Neural progenitor cell (in vitro differentiated cells): ENCODE measurements around the gene DDC. TPM values are rescaled to one million over a fixed set of nuclear protein-coding genes. Genes with fewer than 3 reads are reported as not detected.
A peak's percentile ranks its signal among the peaks of the same experiment; 100 is the strongest.
"Not testable (repeated sequence)": the region's sequence is repeated elsewhere in the genome, so short reads cannot be mapped to it uniquely, and the experiment has no call there.

Experiments used
- DNase-seq: peaks from one replicate; pipeline ENCODE4 v3.0.0-alpha.2; 2016; ENCODE audit warnings: low spot score
- H2AFZ ChIP-seq: fragments of 200-600 bp; sonication (generic); replicated peaks from 2 replicates; pipeline ENCODE4 v1.6.1; 2016; ENCODE audit warnings: antibody characterized with exemption
- H3F3A ChIP-seq: fragments of 200-600 bp; sonication (generic); 2 replicates; pipeline ENCODE4 v1.6.1; 2016; ENCODE audit warnings: antibody characterized with exemption, low read depth
- H3K27ac ChIP-seq: fragments of 200-600 bp; sonication (generic); 2 replicates; pipeline ENCODE4 v1.5.1; 2016; ENCODE audit warnings: mild to moderate bottlenecking
- H3K27me3 ChIP-seq: fragments of 200-600 bp; sonication (generic); 2 replicates; pipeline ENCODE4 v1.6.1; 2016; ENCODE audit warnings: mild to moderate bottlenecking, moderate library complexity
- H3K36me3 ChIP-seq: fragments of 200-600 bp; sonication (generic); 2 replicates; pipeline ENCODE4 v1.5.1; 2016
- H3K4me1 ChIP-seq: fragments of 200-600 bp; sonication (generic); 2 replicates; pipeline ENCODE4 v1.6.1; 2016; ENCODE audit warnings: mixed run types
- H3K4me2 ChIP-seq: fragments of 200-600 bp; sonication (generic); 2 replicates; pipeline ENCODE4 v1.6.1; 2016
- H3K4me3 ChIP-seq: fragments of 200-600 bp; sonication (generic); 2 replicates; pipeline ENCODE4 v1.5.1; 2016
- H3K79me2 ChIP-seq: fragments of 200-600 bp; sonication (generic); 2 replicates; pipeline ENCODE4 v1.6.1; 2016; ENCODE audit warnings: low read depth
- H3K9ac ChIP-seq: fragments of 200-600 bp; sonication (generic); 2 replicates; pipeline ENCODE4 v1.6.1; 2016
- H3K9me3 ChIP-seq: fragments of 200-600 bp; sonication (generic); 2 replicates; pipeline ENCODE4 v1.5.1; 2016; ENCODE audit warnings: low read depth
- H4K20me1 ChIP-seq: fragments of 200-600 bp; sonication (generic); 2 replicates; pipeline ENCODE4 v1.6.1; 2016; ENCODE audit warnings: low read depth
- H3K27ac Mint-ChIP-seq: 3 replicates; pipeline ENCODE4 v1.8.0; 2021; ENCODE audit warnings: mixed read lengths
- H3K27me3 Mint-ChIP-seq: 2 replicates; pipeline ENCODE4 v1.8.0; 2022; ENCODE audit warnings: low read depth, mild to moderate bottlenecking, inconsistent platforms, moderate library complexity, mixed read lengths; ENCODE audit not compliant: insufficient read depth
- H3K36me3 Mint-ChIP-seq: 3 replicates; pipeline ENCODE4 v1.8.0; 2021; ENCODE audit warnings: mixed read lengths
- H3K4me1 Mint-ChIP-seq: 3 replicates; pipeline ENCODE4 v1.8.0; 2021; ENCODE audit warnings: mixed read lengths
- H3K4me3 Mint-ChIP-seq: 3 replicates; pipeline ENCODE4 v1.8.0; 2021; ENCODE audit warnings: mild to moderate bottlenecking, moderate library complexity, mixed read lengths
- H3K9me3 Mint-ChIP-seq: 3 replicates; pipeline ENCODE4 v1.8.0; 2020; ENCODE audit warnings: mixed read lengths
- CTCF ChIP-seq: fragments of 200-600 bp; sonication (generic); IDR thresholded peaks from 2 replicates; pipeline ENCODE4 v1.5.1; 2017; ENCODE audit warnings: antibody characterized with exemption, mild to moderate bottlenecking
- EZH2 ChIP-seq: fragments of 200-600 bp; sonication (generic); IDR thresholded peaks from 2 replicates; pipeline ENCODE4 v1.6.1; 2017; ENCODE audit warnings: antibody characterized with exemption, mild to moderate bottlenecking, moderate library complexity
- EZH2phosphoT487 ChIP-seq: fragments of 200-600 bp; sonication (generic); IDR thresholded peaks from 2 replicates; pipeline ENCODE4 v1.6.1; 2017; ENCODE audit warnings: antibody characterized with exemption
- total RNA-seq: library from RNA; depleted of rRNA; stranded (reverse); fragments of >200 nt; gene quantifications from 2 replicates; pipeline ENCODE4 v1.2.3, GENCODE V29; 2015; ENCODE audit warnings: low replicate concordance

The DDC gene
- total RNA-seq, 1 donor from 2014 or later: not detected

GRCh38 chr7:50552921-50553320, 12.3 kb downstream of the DDC start:
- no peak for TF ChIP-seq CTCF
- no peak for TF ChIP-seq EZH2
- no peak for TF ChIP-seq EZH2phosphoT487
- H3K4me2 ChIP-seq: no peak overlapping the region
- H3K4me3 Mint-ChIP-seq: no peak overlapping the region
- H4K20me1 ChIP-seq: no peaks in the 10 kb centered on the region
- H3K27me3 ChIP-seq: no peaks in the 10 kb centered on the region
- H3K4me1 ChIP-seq: peaks cover 26% of the 10 kb centered on the region
- H2AFZ ChIP-seq: no peak overlapping the region
- H3K27ac ChIP-seq: no peak overlapping the region
- H3K4me3 ChIP-seq: no peak overlapping the region
- H3K9me3 Mint-ChIP-seq: no peaks in the 10 kb centered on the region
- H3K36me3 ChIP-seq: no peaks in the 10 kb centered on the region
- peaks cover 22% of the 10 kb centered on the region for H3K27me3 Mint-ChIP-seq
- no peak overlapping the region for H3K27ac Mint-ChIP-seq
- peaks cover 48% of the 10 kb centered on the region for H3K4me1 Mint-ChIP-seq
- no peak overlapping the region for H3K9ac ChIP-seq
- DNase-seq: peak; percentile 82
- H3K9me3 ChIP-seq: no peaks in the 10 kb centered on the region
- no peaks in the 10 kb centered on the region for H3K36me3 Mint-ChIP-seq
- H3F3A ChIP-seq: peaks cover 10% of the 10 kb centered on the region
- no peaks in the 10 kb centered on the region for H3K79me2 ChIP-seq

GRCh38 chr7:50552139-50552538, 13.1 kb downstream of the DDC start:
- Mint-ChIP-seq H3K27ac (peak overlapping the region; percentile 17), H3K9me3 (no peaks in the 10 kb centered on the region), H3K27me3 (peaks cover 24% of the 10 kb centered on the region), H3K36me3 (no peaks in the 10 kb centered on the region), H3K4me1 (peaks cover 43% of the 10 kb centered on the region), H3K4me3 (peak overlapping the region; percentile 68)
- H3K4me3 ChIP-seq: no peak overlapping the region
- no peaks in the 10 kb centered on the region for H3K79me2 ChIP-seq
- no peak overlapping the region for H3K27ac ChIP-seq
- peaks cover 9% of the 10 kb centered on the region for H3F3A ChIP-seq
- no peaks in the 10 kb centered on the region for H3K9me3 ChIP-seq
- H2AFZ ChIP-seq: no peak overlapping the region
- no peak for DNase-seq
- no peak overlapping the region for H3K9ac ChIP-seq
- no peaks in the 10 kb centered on the region for H4K20me1 ChIP-seq
- H3K4me2 ChIP-seq: no peak overlapping the region
- no peaks in the 10 kb centered on the region for H3K36me3 ChIP-seq
- no peak for TF ChIP-seq EZH2
- TF ChIP-seq EZH2phosphoT487: no peak
- TF ChIP-seq CTCF: no peak
- H3K27me3 ChIP-seq: no peaks in the 10 kb centered on the region
- peaks cover 22% of the 10 kb centered on the region for H3K4me1 ChIP-seq

GRCh38 chr7:50545613-50546012, 19.6 kb downstream of the DDC start:
- not testable (repeated sequence) for H3K9ac ChIP-seq, H4K20me1 ChIP-seq, H3K4me3 Mint-ChIP-seq, H3K79me2 ChIP-seq, H3K9me3 Mint-ChIP-seq, H3K27me3 Mint-ChIP-seq, H3K27ac ChIP-seq, H3K4me2 ChIP-seq, H3K27me3 ChIP-seq, H3K4me1 ChIP-seq, H2AFZ ChIP-seq, H3K36me3 Mint-ChIP-seq, DNase-seq, H3K27ac Mint-ChIP-seq, H3K36me3 ChIP-seq, H3K9me3 ChIP-seq, H3F3A ChIP-seq, H3K4me3 ChIP-seq, H3K4me1 Mint-ChIP-seq

- no peaks in the 10 kb centered on the region for H3K9me3 ChIP-seq
- Mint-ChIP-seq H3K4me3 (no peak overlapping the region), H3K27me3 (peaks cover 3% of the 10 kb centered on the region), H3K36me3 (no peaks in the 10 kb centered on the region), H3K4me1 (peaks cover 10% of the 10 kb centered on the region), H3K9me3 (peaks cover 2% of the 10 kb centered on the region), H3K27ac (no peak overlapping the region)
- no peak overlapping the region for H3K27ac ChIP-seq
- no peaks in the 10 kb centered on the region for H4K20me1 ChIP-seq
- H3K9ac ChIP-seq: no peak overlapping the region
- no peaks in the 10 kb centered on the region for H3F3A ChIP-seq
- no peak overlapping the region for H3K4me3 ChIP-seq
- no peak for DNase-seq
- H3K4me1 ChIP-seq: peaks cover 8% of the 10 kb centered on the region
- no peak overlapping the region for H2AFZ ChIP-seq
- no peaks in the 10 kb centered on the region for H3K36me3 ChIP-seq
- no peak overlapping the region for H3K4me2 ChIP-seq
- no peaks in the 10 kb centered on the region for H3K27me3 ChIP-seq
- H3K79me2 ChIP-seq: no peaks in the 10 kb centered on the region
- TF ChIP-seq CTCF (no peak), EZH2phosphoT487 (no peak), EZH2 (no peak)
Measured at GRCh38 chr7:50544992-50545391, 20.2 kb downstream of the DDC start.
